MM.1S (cell line): ENCODE results near the gene VSNL1.

Source experiments
- EZH2 ChIP-seq: fragments of 300-600 bp; sonication (generic); optimal IDR thresholded peaks from 2 replicates; pipeline ENCODE3; 2017; ENCODE audit warnings: low read depth, mild to moderate bottlenecking, antibody characterized with exemption, low read length, mixed read lengths
- EZH2phosphoT487 ChIP-seq: fragments of 300-600 bp; sonication (generic); IDR thresholded peaks from 2 replicates; pipeline ENCODE4 v1.6.1; 2018; ENCODE audit warnings: antibody characterized with exemption, low read length

GRCh38 chr2:17683981-17684380 is 143.5 kb downstream of the VSNL1 start:
- no peak for TF ChIP-seq EZH2phosphoT487
- no peak for TF ChIP-seq EZH2
